Activated CD4-positive, alpha-beta T cell treated with anti-CD3 and anti-CD28 coated beads for 1 hour (primary cell): Measurements from ENCODE around the gene INTS2.
"Not testable (repeated sequence)": the region's sequence is repeated elsewhere in the genome, so short reads cannot be mapped to it uniquely, and the experiment has no call there.

ENCODE experiments used
- DNase-seq: peaks from one replicate; pipeline ENCODE4 v3.0.0-alpha.2; 2020

The INTS2 gene

DNA sequence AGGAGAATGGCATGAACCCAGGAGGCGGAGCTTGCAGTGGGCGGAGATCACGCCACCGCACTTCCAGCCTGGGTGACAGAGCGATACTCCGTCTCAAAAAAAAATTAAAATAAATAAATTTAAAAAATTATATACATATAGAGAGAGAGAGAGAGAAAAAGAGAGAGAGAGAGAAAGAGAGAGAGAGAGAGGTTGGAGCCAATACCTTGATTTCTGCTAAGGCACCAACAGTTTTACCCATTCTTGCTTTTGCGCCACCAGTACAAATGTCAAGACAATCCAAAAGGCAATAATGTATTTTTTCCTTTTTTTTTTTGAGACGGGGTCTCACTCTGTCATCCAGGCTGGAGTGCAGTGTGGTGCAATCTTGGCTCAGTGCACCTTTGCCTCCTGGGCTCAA is 81.7 kb downstream of the INTS2 start:
- no peak for DNase-seq

DNA sequence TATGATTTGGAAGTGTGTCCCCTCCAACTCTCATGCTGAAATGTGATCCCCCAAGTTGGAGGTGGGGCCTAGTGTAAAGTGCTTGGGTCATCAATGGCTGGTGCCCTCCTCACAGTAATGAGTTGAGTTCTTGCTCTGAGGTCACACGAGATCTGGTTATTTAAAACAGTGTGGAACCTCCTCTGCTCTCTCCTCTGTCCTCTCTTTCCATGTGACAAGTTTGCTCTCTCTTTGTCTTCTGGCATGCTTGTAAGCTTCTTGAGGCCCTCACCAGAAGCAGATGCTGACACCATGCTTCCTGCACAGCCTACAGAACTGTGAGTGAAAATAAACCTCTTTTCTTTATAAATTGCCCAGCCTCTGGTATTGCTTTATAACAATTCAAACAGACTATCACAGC is 84.3 kb downstream of the INTS2 start:
- no peak for DNase-seq

DNA sequence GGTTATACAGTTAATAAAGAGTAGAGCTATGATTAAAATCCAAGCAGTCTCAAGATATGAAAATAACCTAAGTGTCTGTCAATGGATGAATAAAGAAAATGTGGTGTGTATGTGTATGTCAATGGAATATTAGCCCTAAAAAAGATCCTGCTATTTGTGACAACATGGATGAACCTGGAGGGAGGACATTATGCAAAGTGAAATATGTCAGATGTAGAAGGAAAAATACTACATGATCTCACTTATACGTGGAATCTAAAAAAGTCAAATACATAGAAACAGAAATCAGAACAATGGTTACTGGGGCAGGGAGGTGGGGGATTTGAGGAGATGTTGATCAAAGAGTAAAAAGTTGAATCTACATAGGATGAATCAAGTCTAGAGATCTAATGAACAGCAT is 84.9 kb downstream of the INTS2 start:
- no peak for DNase-seq

DNA sequence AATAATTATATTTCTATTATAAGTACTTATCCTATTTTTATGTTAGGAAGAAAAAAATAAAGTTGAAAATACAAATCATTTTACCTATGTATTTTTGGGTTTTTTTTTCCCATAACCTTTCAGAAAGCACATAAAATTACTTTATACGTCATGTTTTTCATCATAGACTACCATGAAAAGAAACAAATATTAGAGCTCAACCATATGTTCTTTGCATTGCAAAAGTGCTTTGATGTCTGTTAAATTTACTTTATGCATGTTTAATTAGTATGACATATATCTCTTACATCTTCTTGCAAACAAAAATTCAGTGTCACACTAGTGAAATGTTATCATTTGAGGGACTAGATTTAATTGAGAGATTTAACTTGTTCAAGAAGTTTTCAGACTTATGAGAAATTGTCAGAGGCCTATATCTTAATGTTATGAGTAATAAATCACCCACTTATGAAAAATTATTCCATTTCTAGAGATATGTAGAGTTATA is 88.4 kb downstream of the INTS2 start:
- no peak for DNase-seq

DNA sequence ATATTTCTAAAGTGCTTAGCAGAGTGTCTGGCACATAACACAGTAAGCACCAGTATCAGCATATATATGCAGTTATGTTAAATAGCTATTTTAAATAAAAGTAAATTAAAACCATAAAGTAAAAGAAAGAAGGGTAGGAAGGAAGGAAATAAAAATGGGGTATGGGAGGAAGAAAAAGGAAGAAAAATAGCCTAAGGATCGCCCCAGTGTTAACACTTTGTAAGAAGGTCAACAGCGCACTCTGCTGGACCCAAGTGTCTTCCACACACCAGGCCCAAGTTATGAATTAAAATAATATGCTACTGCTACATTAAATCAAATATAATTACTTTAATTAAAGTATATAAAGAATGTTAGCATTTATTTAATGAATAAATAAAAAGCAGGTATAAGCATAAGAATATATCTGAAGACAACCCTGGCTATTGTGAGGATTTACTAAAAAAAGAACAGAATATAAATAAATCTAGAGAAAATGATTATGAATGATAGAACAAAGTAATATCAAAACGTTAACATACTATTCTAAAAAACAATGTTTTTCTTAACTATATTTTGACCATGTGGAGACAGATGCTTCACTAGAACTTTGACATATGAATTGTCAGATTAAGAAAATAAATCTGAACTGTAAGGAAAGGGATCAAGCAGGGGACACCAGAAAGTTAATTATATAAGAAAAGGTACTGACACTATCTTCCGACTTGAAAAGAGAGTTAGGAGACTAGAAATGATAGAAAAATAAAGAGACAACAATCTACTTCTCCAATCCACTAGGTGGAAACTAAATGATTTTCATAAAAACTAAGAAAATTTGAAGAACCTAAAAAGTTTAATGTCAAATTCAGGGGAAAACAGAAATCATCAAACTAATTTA is 90.4 kb downstream of the INTS2 start:
- DNase-seq: no peak

DNA sequence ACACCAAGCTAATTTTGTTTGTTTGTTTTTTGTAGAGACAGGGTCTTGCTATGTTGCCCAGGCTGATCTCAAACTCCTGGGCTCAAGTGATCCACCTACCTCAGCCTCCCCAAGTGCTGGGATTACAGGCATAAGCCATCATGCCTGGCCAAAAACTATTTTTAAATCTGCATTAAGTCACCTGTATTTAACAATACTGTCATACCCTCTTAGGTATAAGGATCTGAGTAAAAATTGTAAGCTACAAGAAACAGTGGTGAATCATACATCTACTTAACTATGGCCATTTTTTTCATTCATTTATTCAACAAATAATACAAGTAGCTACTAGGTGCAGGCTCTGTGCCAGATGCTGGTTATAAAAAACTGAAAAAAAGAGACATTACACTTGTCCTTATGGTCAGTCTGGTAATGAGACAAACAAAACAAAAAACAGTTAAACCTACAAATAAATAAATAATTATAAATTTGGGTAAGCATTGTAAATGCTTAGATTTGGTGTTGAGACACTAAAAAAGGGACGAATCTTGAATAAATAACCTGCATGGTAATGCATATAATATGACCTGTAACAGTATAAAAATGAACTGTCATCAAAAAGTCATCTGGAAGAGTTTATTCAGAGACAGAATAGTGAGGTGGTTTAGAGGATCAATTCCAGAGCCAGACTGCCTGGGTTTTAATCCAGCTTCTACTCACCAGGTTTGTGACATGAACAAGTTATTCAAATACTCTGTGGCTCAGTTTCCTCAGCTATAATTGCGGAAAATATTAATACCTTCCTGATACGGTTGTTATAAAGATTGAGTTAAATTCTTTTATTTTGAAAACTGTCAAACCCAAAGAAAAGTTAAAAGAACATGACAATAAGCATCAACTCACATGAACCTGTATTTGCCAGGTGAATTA is 91.3 kb downstream of the INTS2 start:
- DNase-seq: no peak

DNA sequence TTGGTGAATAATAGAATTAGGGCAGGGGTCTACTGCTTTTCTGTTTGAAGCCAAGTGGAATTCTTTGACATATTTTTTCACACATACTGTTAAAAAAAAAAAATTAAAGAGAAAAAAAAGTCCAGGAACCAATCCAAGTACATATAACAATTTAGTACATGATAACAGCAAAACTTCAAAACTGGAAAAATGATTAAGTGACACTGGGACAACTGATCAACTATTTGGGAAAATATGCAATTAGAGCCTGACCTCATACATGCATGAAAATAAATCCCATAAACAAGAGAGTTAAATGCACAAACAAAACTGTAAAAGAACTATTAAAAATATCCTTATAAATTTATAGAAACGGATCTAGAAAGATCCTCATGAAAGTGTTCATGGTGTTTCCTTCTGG is 92.2 kb downstream of the INTS2 start:
- DNase-seq: no peak

DNA sequence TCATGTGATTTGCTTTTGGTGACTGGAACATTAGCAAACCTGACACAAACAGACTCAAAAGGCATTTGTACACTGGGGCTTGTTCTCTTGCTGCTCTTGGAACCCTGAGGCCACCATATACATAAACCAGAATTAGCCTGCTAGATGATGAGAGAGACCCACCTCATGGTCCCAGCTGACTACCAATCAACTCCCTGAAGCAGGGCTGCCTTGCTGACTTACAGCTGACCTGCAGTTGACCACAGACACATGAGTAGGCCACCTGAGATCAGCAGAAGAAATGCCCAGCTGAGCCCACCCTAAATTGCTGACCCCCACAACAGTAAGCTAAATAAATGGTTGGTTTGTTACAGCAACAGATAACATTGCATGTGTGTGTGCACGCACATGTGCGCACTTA is 93.2 kb downstream of the INTS2 start:
- DNase-seq: no peak

DNA sequence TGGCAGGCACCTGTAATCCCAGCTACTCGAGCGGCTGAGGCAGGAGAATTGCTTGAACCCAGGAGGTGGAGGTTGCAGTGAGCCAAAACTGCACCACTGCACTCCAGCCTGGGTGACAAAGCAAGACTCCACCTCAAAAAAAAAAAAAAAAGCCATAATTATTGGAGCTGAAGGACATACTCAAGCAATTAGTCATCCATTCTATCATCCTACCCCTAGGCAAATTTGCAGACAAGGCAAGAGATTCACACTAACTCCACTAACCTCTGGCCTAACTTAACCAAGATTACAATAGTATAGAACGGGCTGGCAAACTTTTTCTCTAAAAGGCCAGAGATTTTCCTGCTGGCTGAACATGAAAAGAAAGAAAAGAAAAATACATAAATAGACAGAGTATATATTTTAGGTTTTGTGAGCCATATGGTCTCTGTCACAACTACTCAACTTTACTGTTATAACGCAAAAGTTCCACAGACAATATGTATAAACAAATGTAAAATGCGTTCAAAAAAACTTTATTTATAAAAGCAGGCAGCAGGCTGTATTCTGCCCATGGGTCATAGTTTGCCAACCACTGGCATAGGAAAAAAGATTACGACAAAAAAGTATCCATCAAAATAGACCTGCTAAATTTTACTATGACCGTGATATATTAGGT is 94.1 kb downstream of the INTS2 start:
- no peak for DNase-seq

DNA sequence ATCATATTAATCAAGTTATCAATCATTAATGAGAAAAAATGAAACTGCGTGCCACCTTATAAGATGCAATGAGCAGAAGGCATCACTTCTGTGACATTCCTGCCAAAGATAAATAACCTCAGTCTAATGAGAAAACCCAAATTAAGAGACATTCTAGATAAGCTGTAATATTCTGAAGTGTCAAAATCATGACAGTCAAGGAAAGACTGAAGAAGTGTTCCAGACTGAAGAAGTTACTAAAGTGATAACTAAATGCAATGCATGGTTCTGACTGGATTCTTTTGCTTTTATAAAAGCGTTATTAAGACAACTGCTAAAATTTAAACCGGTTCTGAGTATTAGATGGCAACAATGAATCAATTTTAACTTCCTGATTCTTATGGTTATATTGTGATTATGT is 95.3 kb downstream of the INTS2 start:
- no peak for DNase-seq

DNA sequence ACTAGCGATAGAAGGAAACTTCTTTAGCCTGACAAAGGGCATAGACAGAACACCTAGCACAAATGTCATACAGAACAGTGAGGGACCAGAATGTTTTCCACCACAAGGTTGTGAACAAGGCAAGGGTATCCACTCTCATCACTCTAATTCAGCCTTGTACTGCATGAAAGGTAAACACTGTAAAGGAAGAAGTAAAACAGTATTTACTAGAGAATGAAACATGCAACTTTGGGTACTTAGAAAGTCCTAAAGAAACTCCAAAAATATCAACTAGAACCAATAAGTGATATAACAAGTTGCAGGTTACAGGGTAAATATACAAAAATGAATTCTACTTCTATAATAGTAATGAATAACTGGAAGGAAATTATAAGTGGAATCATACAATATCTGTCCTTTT is 96.7 kb downstream of the INTS2 start:
- DNase-seq: no peak

DNA sequence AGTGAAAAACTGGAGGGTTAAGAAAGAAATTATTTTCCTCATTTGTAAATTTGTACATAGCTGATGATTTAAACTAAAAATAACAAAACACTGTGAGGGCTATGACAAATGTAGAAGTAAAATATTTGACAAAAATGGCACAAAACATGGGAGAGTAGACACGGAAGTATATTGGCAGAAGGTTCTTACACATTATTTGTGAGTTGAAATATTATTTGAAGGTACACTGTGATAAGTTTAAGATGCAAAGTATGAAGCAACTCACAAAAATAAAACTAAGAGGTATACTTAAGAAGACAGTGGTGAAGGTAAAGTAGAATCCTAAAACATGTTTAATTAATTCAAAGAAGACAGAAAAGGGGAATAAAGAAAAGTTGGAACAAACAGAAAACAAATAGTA is 99.1 kb downstream of the INTS2 start:
- DNase-seq: no peak

DNA sequence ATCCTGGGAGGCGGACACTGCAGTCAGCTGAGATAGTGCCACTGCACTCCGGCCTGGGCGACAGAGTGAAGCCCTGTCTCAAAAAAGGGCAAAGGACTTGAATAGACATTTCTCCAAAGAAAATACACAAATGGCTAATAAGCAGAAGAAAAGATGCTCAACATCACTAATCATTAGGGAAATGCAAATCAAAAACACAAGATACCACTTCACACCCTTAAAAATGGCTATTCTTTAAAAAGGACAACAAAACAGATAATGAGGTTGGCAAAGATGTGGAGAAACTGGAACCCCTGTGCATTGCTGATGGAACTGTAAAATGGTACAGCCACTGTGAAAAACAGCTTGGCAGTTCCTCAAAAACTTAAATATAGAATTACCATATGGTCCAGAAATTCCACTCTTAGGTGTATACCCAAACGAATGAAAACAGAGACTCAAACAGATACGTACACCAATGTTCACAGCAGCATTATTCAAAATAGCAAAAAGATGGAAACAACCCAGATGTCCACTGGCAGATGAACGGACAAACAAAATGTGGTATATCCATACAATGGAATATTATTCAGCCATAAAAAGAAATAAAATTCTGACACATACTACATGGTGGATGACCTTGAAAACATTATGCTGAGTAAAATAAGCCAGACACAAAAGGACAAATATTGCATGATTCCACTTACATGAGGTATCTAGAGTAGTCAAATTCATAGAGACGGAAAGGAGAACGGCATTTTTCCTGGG is 100.0 kb downstream of the INTS2 start:
- DNase-seq: no peak

DNA sequence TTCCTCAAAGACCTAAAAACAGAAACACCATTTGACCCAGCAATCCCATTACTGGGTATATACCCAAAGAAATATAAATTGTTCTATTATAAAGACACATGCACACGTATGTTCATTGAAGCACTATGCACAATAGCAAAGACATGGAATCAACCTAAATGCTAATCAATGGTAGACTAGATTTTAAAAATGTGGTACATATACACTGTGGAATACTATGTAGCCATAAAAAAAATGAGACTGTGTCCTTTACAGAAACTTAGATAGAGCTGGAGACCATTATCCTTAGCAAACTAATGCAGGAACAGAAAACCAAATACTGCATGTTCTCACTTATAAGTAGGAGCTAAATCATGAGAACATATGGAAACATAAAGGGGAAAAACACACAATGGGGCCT is 100.9 kb downstream of the INTS2 start:
- DNase-seq: not testable (repeated sequence)

DNA sequence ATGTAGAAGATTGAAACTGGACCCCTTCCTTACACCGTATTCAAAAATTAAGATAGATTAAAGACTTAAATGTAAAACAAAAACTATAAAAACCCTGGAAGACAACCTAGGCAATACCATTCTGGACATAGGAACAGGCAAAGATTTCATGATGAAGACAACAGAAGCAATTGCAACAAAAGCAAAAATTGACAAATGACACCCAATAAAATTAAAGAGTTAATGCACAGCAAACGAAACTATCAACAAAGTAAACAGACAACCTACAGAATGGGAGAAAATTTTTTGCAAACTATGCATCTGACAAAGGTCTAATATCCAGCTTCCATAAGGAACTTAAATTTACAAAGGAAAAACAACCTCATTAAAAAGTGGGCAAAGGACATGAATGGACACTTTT is 101.6 kb downstream of the INTS2 start:
- DNase-seq: not testable (repeated sequence)

DNA sequence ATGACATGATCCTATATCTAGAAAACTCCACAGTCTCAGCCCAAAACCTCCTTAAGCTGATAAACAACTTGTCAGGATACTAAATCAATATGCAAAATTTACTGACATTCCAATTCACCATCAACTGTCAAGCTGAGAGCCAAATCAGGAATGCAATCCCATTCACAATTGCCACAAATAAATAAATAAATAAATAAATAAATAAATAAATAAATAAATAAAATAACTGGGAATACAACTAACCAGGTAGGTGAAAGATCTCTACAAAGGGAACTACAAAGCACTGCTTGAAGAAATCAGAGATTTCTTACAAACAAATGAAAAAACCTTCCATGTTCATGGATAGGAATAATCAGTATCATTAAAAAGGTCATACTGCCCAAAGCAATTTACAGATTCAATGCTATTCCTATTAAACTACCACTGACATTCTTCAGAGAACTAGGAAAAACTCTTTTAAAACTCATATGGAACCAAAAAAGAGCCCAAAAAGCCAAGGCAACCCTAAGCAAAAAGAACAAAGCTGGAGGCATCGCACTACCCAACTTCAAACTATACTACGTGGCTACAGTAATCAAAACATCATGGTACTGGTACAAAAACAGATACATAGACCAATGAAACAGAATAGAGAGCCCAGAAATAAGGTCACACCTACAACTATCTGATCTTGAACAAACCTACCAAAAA is 102.2 kb downstream of the INTS2 start:
- DNase-seq: no peak

DNA sequence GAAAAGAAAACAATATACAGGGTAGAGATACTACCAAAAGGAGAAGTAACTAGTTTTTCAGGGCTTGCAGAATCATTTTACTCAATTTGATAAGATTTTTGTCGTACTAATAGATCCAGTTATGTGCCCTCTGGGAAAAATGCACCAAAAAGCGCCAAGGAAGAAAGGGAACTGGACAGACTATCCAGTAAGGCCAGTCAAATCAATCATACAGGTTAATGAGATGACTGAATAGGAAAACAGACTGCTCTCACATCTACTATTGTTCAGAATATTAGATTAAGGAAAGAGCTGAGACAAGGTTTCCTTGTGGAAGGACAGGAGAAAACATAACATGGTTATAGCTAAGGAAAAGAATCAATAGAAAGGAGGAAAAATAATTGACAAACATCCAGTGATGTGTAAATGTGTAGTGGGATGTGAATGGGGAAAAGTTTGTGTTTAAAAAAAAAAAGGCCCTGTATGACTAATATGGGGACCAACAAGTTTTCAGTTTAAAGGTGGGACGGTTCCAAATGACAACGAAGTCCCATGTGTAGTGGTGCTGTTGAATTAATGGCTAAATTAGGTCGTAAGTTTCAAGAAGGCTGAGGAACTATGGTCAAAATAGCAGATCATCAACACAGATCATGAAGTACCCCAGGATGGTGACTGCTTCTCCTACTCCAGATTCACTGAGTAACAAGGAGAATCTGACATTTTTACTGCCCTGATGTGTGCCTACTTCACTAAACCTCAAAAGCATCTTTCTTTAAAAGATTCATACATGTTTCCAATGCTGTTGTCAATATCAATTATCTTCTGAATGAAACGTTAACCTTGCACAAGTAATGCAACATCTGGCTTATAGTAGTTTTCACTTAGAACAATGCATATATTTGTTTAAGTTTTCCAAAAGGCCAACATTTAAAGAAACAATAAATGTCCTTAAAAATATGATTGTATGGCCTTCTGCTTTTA is 105.2 kb downstream of the INTS2 start:
- no peak for DNase-seq

DNA sequence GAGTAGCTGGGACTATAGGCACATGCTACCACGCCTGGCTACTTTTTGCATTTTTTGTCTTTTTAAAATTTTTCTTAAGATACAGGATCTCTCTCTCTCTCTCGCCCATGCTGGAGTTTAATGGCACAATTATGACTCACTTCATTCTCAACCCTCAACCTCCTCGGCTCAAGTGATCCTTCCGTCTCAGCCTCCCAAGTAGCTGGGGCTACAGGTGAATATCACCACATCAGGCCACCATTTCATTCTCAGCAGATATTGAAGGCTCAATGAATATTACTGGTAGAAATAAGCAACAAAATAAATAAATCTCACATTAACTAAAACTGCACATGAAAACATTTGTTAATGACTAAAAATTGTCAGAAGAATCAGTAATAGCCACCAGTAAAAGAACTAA is 106.1 kb downstream of the INTS2 start:
- DNase-seq: no peak

DNA sequence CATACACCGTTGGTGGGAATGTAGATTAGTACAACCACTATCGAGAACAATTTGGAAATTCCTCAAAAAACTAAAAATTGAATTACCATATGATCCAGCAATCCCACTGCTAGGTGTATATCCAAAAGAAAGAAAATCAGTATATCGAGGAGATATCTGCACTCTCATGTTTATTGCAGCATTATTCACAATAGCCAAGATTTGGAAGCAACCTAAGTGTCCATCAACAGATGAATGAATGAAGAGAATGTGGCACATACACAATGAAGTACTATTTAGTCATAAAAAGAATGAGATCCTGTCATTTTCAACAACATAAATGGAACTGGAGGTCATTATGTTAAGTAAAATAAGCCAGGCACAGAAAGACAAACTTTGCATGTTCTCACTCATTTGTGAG is 108.5 kb downstream of the INTS2 start:
- not testable (repeated sequence) for DNase-seq

DNA sequence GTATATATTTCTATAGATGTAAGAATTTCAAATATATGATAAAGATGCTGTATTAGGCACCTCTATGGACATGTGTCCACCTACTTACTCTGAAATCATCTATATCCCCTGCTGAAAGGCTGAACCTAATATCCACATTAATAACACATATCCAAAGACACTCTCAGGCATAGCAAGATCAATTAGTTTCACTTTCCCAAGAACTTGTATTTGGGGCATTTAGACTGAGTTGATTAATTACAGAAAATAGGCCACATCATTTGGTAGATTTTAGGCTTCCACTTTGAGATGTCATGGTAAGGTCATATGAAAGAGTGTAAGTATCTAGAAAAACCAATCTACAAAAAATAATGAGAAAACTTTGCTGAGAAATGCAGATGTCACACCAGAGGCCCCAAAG is 109.6 kb downstream of the INTS2 start:
- DNase-seq: no peak

DNA sequence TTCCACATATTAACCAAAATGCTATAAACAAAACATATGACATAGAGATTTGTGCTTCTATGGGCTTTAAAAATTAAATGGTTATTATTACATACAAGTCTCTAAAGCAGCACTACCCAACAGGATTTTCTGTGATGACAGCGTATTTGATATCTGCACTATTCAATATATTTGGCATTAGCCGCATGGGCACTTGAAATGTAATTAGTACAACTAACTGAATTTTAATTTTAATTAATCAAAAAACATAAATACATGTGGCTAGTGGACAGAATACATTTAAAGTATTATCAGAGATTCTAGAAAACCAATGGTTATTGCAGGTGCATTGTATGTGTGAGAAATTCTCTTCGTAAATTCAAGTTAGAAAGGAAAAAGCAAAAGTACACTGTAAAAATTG is 110.3 kb downstream of the INTS2 start:
- DNase-seq: no peak
